GM12801 (cell line): ENCODE results near the gene GPC6.

ENCODE experiments used
- CTCF ChIP-seq: IDR thresholded peaks from one replicate; pipeline ENCODE4 v1.5.1; 2011; ENCODE audit warnings: control low read depth; ENCODE audit not compliant: insufficient read length; ENCODE audit errors: extremely low read depth

The GPC6 gene

GRCh38 chr13:93502987-93503615 lies 276.5 kb downstream of the GPC6 start:
- TF ChIP-seq CTCF = no peak

- TF ChIP-seq CTCF = no peak
These were observed 278.7 kb downstream of the GPC6 start for GRCh38 chr13:93505104-93505952.

- TF ChIP-seq CTCF = no peak
These were observed 284.4 kb downstream of the GPC6 start for GRCh38 chr13:93511011-93511410.

- no peak for TF ChIP-seq CTCF
These were observed 288.7 kb downstream of the GPC6 start for GRCh38 chr13:93515267-93515666.

GRCh38 chr13:93517658-93518057 lies 291.1 kb downstream of the GPC6 start:
- no peak for TF ChIP-seq CTCF

GRCh38 chr13:93521307-93521706 lies 294.7 kb downstream of the GPC6 start:
- TF ChIP-seq CTCF = no peak

GRCh38 chr13:93522501-93522900 lies 295.9 kb downstream of the GPC6 start:
- TF ChIP-seq CTCF = no peak
